Activated CD8-positive, alpha-beta memory T cell treated with anti-CD3 and anti-CD28 coated beads for 36 hours (primary cell): ENCODE results near the gene CCDC57. TPM values are rescaled to one million over a fixed set of nuclear protein-coding genes. Genes with fewer than 3 reads are reported as not detected.

Experiments used
- CTCF ChIA-PET: fragments of 350-600 bp; sonication (Branson Sonifier 250); formaldehyde crosslinking; loops from one replicate; lab custom pipeline; 2021; ENCODE audit warnings: antibody characterized with exemption; lab: Charles Lee
- POLR2A ChIA-PET: fragments of 350-600 bp; sonication (Branson Sonifier 250); formaldehyde crosslinking; loops from one replicate; lab custom pipeline; 2021; ENCODE audit warnings: antibody characterized with exemption; lab: Charles Lee
- total RNA-seq, 2 experiments: library from RNA; stranded (reverse); gene quantifications; one replicate each; pipeline ENCODE4 v1.2.3, GENCODE V29; 2021

The CCDC57 gene
- total RNA-seq, 2 experiments from 2014 or later: 69.8 to 73.0 TPM

DNA sequence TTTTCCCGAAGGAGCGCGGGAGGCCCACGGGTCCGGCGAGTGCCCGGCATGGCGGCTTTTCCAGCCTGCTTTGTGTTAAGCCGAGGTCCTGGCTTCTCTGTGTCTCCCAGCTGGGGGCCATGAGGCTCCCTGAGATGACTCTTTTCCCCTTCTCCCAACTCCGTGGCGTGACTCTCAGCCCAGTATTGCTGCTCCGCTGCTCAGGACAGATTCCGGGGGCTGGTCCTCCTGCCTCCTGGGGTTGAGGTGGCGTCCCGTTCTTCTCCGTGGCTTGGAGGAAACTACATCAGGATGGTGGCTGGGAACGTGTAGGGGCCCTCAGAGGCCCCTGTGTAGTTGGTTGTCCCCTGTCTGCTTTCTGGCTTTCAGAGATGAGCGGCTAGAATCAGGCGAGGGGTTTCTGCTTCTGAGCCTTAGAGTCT is 160.0 kb downstream of the CCDC57 start:
- ChIA-PET POLR2A (interaction anchor here (0.6 to 1.1 kb wide), 2 partner anchors 21 to 185 kb away, joined by 3 read pairs; partner anchors contain the start of gene RAC3), CTCF (interaction anchor here (1.0 to 1.9 kb wide), 2 partner anchors 13 to 33 kb away, joined by 3 to 5 read pairs; partner anchors contain the start of gene DUS1L)

DNA sequence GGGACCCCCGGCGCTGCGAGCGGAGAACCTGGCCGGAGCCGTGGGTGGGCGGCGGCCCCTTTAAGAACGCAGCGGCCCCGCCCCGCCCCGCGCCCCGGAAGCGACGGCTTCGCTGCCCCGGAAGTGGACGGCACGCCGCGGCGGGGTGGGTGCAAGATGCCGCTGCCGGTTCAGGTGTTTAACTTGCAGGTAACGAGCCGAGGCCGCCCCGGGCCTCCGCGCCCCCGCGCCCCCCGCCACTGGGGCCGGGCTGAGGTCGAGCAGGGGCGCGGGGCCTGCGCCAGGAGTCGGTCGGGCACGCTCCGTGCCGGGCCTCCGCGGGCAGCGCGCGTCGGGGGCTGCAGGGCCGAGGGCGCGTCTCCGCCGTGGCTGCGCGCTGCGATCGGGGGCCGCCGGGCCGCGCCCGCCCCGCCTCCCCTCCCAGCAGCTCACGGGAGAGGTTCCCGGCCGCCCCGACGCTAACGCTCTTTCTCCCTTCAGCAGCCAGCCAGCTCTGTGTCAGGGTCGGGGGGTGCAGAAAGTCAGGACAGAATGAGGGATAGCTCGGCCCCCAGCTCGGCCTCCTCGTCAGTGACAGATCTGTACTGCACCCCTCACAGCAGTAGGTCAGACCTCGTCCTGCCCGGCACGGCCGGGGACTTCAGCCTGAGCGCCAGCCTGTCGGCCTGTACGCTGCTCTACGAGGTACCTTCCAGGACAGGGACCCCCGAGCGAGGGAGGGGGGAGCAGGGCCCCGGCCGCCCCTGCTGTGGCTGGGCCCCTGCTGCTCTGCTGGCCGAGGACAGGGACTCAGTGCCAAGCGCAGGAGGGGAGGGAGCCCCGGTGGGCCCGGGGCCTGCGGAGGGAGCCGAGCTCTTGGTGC is 160.6 kb downstream of the CCDC57 start, which contains the start of the genes GPS1 and RFNG:
Gene GPS1 (plus strand): TSS at position 123 of the 862 bp plus-strand sequence. CDS start 34 bp downstream, at position 157.
Gene RFNG (minus strand): TSS at position 36 of the 862 bp plus-strand sequence. CDS start 45 bp downstream, outside the sequence.
- ChIA-PET CTCF (interaction anchor here (1.0 to 1.9 kb wide), 2 partner anchors 14 to 32 kb away, joined by 3 to 5 read pairs; partner anchors contain the start of gene DUS1L), POLR2A (interaction anchor here (0.6 to 1.1 kb wide), 2 partner anchors 21 to 184 kb away, joined by 3 read pairs; partner anchors contain the start of gene RAC3)

Other genes starting within 250 kb of the CCDC57 start
- 10 to 100 TPM; 27.9 to 28.8 TPM for gene ASPSCR1, start 235.2 kb downstream of the CCDC57 start, total RNA-seq
- 100 to 1,000 TPM; 154 to 158 TPM for gene CENPX, start 190.0 kb downstream of the CCDC57 start, total RNA-seq
- gene LRRC45, start 189.5 kb downstream of the CCDC57 start, total RNA-seq: 10 to 100 TPM; 30.2 to 31.3 TPM
- gene RAC3, start 181.2 kb downstream of the CCDC57 start, total RNA-seq: 1 to 10 TPM; 5.1 TPM
- 100 to 1,000 TPM; 119 to 129 TPM for gene DCXR, start 175.1 kb downstream of the CCDC57 start, total RNA-seq
- 10 to 100 TPM; 16.7 to 18.3 TPM for gene RFNG, start 161.0 kb downstream of the CCDC57 start, total RNA-seq
- gene GPS1, start 160.9 kb downstream of the CCDC57 start, total RNA-seq: 100 to 1,000 TPM; 118 TPM
- gene DUS1L, start 147.0 kb downstream of the CCDC57 start, total RNA-seq: 100 to 1,000 TPM; 187 to 195 TPM
- 100 to 1,000 TPM; 302 to 305 TPM for gene FASN, start 114.6 kb downstream of the CCDC57 start, total RNA-seq
- 100 to 1,000 TPM; 115 to 130 TPM for gene SLC16A3, start 16.2 kb upstream of the CCDC57 start, total RNA-seq
- gene CSNK1D, start 60.9 kb upstream of the CCDC57 start, total RNA-seq: 100 to 1,000 TPM; 128 to 129 TPM
- 100 to 1,000 TPM; 284 to 295 TPM for gene CD7, start 104.8 kb upstream of the CCDC57 start, total RNA-seq
- under 1 TPM; 0.80 to 0.84 TPM for gene SECTM1, start 120.9 kb upstream of the CCDC57 start, total RNA-seq
- gene TEX19, start 146.4 kb upstream of the CCDC57 start, total RNA-seq: not detected
- gene UTS2R, start 158.9 kb upstream of the CCDC57 start, total RNA-seq: not detected
- 10 to 100 TPM; 24.4 to 25.0 TPM for gene HEXD, start 205.5 kb upstream of the CCDC57 start, total RNA-seq
- 10 to 100 TPM; 27.5 to 29.2 TPM for gene OGFOD3, start 205.7 kb upstream of the CCDC57 start, total RNA-seq
- 100 to 1,000 TPM; 197 to 201 TPM for gene CYBC1, start 237.9 kb upstream of the CCDC57 start, total RNA-seq
- 10 to 100 TPM; 71.5 to 78.9 TPM for gene NARF, start 245.9 kb upstream of the CCDC57 start, total RNA-seq